Stimulated activated CD4-positive, alpha-beta T cell treated with anti-CD3 and anti-CD28 coated beads, Interleukin-1b, Interleukin-23, amount 100 ng/mL, for 4 hours (primary cell): Measurements from ENCODE around the gene ATG7.

Source experiments
- DNase-seq, 2 donors: peaks; one replicate each; pipeline ENCODE4 v3.0.0-alpha.2; 2020; ENCODE audit warnings: low read depth in 2 of 2

ATG7 gene, protein sequence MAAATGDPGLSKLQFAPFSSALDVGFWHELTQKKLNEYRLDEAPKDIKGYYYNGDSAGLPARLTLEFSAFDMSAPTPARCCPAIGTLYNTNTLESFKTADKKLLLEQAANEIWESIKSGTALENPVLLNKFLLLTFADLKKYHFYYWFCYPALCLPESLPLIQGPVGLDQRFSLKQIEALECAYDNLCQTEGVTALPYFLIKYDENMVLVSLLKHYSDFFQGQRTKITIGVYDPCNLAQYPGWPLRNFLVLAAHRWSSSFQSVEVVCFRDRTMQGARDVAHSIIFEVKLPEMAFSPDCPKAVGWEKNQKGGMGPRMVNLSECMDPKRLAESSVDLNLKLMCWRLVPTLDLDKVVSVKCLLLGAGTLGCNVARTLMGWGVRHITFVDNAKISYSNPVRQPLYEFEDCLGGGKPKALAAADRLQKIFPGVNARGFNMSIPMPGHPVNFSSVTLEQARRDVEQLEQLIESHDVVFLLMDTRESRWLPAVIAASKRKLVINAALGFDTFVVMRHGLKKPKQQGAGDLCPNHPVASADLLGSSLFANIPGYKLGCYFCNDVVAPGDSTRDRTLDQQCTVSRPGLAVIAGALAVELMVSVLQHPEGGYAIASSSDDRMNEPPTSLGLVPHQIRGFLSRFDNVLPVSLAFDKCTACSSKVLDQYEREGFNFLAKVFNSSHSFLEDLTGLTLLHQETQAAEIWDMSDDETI

DNA sequence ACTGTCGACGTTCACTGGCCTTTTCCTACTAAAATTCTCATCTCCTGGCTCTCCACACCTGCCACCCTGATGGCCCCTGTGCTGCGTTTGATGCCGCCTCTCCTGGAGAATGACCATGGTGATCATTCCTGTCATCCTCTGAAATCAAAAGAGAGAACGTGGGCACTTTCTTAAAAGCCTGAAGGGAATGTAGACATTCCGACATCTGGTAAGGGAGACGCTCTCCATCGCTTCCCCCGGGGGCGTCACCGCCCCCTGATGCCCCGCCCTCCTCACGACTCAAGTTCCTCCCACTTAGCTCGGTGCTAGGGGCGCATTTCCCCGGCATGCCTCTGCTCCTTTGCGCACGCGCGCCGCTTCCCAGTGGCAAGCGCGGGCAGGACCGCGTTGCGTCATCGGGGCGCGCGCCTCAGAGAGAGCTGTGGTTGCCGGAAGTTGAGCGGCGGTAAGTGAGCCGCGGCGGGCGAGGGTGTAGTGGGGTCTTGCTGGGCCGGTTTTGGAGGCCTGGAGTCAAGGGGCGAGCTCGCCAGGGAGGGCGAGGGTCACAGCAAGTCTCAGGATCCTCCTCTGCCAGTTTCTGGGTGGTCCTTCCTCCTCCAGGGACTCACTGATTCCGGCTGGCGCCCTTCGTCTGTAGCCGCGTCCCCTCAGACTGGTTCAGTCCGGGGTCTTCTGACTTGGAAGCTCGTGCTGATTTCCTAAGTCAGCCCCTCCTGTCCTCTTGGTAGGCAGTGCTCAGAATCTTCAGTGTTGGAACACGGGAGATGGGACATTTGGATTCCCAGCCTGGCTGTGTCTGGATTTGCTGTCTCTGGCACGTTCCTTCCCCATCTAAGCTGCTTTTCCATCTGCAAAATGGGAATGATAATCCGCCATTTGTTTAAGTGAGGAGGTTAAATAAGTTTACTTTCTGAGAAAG lies at the start of gene ATG7:
Gene ATG7 (plus strand): TSS at position 412 of the 919 bp plus-strand sequence. CDS start 26,299 bp downstream, outside the sequence.
- peak; percentile 97 for DNase-seq

DNA sequence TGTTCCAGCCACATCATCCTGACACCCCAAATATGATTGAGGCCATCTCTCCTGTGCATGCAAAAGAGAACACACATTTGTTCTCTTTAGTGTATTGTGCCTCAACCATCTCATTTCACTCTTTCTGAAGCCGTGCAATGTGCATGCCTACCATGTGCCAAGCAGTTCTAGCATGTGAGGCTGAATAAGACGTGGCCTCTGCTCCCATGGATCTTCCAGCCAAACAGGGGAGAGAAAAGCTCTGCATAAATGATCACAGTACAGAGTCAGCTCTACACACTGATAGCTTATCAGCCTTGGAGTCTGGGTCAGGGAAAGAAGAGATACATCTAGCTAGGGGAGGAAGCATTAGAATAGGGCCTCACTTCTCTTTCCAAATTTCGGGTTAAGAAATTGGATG lies 48.2 kb upstream of the ATG7 start:
- no peak for DNase-seq

DNA sequence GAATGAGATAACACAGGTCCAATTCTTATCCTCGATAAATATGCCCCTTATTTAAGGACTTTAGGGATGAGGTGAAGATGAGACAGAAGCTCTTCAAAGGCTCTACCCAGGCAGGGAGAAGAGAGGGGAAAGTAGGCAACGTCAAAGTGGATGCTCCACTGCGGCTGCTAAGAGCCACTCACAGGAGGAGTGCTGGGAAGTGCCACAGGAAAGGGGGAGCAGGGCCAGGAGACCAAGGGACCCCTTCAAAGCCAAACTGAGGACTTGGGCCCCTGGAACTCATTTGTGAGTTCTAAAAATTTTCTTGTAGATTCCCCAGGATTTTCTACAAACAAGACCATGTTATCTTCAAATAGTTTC lies 47.3 kb upstream of the ATG7 start:
- DNase-seq, result no peak

DNA sequence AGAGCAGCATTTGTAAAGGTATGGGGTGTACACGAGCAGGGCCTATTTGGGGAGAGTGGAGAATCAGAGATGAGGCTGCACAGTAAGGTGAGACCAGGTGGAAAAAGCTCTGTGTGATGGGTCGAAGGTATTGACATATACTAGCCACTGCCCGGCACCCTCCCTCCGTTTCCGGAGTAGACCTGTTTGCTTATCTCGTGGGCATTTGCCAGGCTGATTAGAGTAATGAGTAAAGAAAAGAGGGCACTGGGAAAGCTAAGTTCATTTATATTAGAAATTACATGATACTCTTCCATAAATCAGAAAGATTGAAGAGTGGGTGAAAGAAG lies 46.2 kb upstream of the ATG7 start:
- no peak for DNase-seq

DNA sequence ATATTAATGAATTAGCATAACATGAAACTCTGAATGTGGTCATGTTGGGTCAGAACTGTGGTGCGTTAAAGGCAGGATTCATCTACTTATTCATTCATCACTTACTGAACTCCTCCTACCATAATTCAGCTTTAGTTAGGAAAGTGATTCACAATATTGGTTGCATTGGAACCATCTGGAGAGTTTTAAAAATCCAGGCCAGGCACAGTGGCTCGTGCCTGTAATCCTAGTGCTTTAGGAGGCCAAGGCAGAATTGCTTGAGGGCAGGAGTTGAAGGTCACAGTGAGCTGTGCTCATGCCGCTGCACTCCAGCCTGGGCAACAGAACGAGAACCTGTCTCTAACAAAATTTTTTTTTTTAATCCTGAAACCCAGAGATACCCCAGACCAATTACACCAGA lies 44.2 kb upstream of the ATG7 start:
- DNase-seq, result no peak

DNA sequence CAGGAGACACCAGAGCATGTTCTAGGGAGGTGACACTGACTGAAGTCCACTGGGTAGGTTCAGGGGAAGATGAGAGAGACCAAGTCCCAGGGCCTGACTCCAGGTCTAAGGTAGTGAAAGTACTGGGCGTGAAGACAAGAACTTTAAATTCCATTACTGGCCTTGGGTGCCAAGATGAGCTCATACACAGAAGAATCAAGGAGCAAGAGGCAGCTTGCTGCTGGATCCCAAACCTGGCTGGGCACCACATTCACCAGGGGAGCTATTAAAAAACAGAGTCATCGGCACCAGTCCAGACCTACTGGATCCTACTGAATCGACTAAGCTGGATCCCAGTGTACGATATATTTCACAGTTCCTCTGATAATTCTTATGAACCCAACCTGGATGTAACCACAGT lies 42.1 kb upstream of the ATG7 start:
- no peak for DNase-seq

DNA sequence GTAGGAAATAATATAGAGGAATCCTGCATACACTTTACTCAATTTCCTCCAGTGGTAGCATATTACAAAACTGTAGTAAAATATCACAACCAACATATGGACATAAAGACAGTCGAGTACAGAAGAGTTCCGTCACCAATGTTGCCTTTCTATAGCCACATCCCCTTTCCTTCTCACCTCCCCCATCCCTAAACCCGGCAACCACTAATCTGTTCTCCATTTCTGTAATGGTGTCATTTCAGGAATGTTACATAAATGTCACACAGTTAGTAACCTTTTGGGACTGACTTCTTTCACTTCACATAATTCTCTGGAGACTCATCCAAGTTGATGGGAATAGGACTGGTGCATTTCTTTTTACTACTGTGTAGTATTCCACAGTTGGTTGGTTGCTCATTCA lies 41.4 kb upstream of the ATG7 start:
- DNase-seq, result no peak

DNA sequence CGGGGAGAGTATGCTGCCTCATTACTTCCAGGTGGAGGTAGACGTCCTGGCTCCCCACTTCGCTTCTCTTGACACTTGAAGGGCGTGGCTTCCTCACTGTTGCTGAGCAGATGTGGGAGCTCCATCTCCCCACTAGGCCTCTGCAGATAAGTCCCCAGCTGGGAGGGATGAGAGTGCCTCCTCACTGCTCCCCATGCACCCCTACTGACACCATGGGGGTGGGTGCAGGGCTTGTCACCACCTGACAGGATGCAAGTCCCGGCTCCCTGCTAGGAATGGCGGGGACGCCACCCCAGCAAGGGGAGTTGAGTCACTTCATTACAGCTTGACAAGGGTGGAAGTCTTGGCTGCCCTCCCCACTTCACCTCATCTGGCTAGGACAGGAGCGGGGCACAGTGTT lies 36.8 kb upstream of the ATG7 start:
- DNase-seq, result no peak

DNA sequence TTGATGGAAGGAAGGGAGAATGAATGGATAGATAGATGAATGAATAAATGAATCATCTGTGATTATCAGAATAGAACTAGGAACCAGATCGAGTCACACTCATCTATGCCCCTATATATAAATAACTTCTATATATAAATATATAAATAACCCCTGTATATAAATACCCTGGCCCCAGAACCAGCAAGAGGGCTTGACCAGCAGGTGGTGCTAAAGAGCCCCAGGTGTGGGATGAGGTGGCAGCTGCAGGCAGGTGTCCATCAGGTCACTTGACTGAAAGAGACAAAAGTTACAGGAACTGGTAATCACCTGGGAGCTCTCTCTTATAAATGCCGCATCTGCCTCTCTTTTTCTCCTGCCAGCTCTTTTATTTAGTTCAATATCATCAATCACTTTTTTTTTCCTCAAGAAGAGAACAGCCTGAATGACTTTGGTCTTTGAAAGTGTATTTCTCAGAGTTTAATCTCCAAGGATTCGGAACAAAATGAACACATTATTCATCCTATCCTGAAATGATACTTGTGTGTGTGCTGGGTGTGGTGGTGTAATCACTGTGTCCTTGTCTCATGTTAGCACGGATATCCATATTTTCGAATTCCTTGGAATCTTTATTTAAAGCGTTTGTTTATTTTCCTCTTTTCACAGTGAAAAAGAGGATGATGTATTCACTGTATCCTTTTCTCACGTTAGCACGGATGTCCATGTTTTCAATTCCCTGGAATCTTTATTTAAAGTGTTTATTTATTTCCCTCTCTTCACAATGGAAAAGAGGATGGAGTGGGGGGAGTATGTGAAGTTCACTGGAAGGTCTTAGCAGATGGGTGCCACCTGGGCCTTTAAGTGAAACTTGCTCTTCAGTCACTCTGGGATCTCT lies 35.4 kb upstream of the ATG7 start:
- peak; percentile 68 to 81 for DNase-seq

DNA sequence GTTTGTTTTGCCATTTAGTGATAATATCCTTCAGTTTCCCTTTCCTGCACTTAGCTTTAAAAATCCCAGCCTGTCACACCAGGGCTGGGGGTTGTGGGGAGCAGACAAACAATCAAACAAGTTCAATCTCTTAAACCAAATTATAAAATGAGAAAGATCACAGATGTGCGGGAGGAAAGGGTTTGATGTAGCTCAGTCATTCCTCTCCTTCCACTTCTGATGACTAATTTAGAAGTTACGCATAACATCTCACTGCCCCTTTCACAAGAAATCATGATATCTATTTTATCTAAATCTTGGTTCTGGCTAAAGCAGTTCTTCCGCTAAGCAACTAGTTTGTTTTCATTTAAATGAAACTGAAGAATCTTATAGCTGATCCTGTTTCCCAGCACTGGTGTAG lies 34.1 kb upstream of the ATG7 start:
- DNase-seq, result no peak

DNA sequence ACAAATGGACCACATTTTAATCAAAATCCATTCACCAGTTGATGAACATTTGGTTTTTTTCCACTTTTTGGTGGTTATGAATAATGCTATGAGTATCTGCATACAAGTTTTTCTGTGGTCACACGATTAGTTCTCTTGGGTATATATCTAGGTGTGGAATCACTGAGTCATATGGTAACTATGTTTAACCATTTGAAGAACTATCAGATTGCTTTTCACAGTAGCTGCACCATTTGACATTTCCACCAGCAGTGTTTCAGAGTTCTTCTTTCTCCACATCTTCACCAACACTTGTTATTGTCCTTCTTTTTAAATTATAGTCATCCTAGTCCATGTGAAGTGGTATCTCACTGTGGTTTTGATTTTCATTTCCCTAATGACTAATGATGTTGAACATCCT lies 33.3 kb upstream of the ATG7 start:
- DNase-seq, result no peak

DNA sequence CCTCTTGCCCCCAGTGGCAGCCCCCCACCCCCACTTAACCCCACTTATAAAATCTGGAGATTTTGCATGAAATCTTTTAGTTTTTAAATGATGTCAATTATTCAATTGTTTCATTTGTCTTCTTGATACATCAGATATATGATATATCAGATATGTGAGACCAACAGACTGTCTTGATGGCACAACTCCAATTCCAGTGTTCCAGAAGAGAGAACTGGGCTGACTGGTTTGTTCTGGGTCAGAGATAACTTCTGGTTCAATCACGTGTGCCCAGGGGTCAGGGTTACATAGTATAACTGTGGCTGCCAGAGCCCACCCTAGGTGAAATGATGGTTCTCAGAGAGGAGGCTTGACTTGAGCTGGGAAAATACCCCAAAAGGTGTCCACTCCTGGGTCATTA lies 32.4 kb upstream of the ATG7 start:
- DNase-seq, result no peak

DNA sequence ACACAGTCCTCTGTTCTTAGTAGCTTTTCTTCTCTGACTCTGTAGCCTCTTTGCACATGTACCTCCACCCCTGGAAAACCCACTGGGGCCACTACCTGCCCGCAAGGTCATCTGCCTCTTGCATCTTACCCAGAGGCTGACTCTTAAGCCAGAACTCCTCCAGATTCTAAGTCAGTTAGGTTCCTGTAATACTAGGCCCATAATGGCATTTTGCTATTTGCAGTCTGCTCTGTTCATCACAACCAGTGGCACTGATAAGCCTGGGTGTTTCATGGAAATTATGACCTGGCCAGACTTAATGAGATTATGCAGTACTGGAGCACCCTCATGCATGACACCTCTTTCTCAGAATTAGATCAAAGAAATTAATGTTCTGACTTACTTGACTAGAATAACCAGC lies 31.7 kb upstream of the ATG7 start:
- DNase-seq, result peak in 1 of 2 donors; percentile 8

DNA sequence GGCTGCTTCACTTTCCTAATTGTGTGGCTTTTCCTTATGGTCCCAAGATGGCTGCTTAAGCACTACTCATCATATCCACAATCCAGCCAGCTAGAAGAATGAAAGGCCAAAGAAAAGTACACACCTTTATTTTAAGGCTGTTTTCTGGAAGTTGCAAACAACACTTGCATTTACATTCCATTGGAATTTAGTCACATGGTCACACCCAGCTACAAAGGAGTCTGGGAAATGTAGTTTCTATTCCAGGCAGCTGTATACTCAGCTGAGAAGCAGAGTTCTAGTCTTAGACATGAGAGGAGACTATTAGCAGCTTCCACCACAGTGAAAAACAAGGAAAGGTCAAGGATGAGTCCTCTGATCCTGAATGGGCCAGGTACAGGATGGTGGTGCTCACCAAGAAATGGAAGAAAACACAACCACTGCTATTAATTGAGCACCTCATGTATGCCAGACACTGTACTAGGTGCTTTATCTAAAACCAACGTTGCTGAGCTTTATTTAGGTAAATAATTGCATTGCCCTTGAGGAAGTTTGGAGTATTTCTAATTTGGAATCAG lies 28.0 kb upstream of the ATG7 start:
- no peak for DNase-seq

DNA sequence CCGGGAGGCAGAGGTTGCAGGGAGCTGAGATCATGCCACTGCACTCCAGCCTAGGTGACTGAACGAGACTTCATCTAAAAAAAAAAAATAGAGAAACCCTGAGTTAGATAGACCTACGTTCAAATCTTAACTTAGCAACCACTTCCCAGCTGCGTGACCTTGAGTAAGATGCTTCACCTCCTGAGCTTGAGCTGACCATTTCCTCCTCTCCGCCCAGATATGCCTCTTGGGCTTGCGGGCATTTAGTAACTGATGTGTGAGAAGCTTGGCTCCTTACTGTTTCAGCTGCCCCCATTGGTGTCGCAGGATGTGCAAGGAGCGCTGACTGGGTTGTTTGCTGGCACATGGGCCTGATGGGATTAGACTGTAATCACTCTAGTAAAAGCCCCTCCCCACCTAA lies 26.9 kb upstream of the ATG7 start:
- no peak for DNase-seq

DNA sequence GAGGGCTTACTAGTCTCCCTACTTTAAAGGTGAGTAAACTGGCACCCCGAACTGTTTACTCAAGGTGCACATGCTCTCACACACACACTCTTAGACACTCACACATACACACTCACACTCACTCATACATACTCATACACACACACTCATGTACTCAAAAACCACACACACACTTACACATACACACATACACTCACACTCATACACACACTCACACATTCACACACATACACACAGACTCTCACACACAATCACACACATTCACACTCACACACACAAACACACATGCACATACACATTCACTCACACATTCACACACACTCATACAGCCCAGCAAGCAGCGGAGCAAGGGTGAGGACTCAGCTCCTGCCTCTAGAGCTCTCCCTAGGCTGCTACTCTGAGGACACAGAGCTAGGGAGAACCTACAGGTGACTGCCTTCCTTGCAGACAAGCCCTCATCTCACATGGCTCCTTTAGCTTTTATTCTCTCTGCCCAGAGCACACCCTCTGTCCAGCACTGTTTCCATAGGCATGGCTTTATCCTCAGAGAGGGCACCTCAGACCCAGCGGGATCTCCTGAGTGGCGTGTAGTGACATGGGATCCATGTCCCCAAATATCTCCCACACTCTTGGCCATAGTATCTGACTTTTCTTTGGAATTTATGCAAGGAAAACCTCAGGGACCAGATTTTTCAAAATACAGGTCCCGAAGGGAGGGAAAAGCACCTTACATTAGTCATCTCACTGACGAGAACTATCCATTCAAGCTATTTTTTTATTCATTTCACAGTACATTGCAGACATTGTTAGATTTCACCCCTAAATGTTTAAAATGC lies 26.2 kb upstream of the ATG7 start:
- DNase-seq, result no peak

DNA sequence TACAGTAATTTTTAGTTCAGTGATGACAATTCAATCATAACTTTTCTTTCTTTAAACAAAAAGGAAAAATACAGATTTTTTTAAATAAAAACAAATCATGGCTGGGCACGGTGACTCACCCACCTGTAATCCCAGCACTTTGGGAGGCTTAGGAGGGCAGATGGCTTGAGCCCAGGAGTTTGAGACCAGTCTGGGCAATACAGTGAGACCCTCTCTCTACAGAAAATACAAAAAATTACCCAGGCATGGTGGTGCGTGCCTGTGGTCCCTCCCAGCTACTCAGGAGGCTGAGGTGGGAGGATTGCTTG lies 25.6 kb upstream of the ATG7 start:
- no peak for DNase-seq

DNA sequence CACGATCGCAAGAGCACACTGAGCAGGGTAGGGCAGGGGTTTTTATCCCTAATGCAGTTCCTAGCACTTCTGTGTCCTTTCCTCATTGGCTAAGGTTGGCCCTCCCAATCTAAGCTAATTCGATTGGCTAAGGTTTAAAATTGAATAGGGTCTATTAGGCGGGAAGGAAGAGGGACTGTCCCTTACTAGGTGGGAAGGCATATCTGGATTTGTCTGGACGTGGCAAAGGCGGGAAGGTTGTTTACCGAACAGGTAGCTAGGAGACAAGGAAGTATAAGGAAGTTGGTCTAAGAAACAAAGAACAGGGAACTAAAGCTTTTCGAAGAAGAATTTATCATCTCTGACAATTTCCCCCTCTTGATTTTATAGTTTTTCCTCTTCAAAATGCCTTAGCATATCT lies 24.8 kb upstream of the ATG7 start:
- no peak for DNase-seq

DNA sequence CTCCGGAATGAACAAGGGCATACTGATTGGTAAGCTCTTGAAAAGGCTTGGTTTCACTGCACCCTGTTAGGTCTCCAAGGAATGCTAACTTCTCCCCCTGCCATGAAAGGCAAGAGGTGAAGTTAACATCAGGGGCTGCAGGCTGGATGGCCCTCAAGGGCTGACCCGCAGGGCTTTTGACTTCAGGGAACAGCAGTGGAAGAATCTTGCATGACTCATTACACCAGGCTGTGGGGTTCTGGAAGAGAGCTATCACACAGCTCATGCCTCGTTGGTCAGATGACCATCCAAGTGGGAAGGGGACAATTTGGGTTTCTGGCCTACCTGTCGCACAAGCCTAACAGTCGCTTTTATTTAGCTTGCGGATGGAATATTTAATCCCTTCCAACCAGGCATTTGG lies 23.6 kb upstream of the ATG7 start:
- no peak for DNase-seq
